Urinary bladder (tissue), 4 donors: ENCODE results near the gene MLH1. TPM values are rescaled to one million over a fixed set of nuclear protein-coding genes. Genes with fewer than 3 reads are reported as not detected.
A peak's percentile ranks its signal among the peaks of the same experiment; 100 is the strongest.

Experiments
- DNase-seq: peaks from one replicate; pipeline ENCODE4 v3.0.0-alpha.2; 2015; ENCODE audit errors: extremely low spot score
- H3K27ac ChIP-seq: one replicate; pipeline ENCODE4 v1.5.1; 2013; ENCODE audit warnings: low read depth, mild to moderate bottlenecking, moderate library complexity
- H3K36me3 ChIP-seq: one replicate; pipeline ENCODE4 v1.6.1; 2013; ENCODE audit warnings: mild to moderate bottlenecking, moderate library complexity; ENCODE audit not compliant: insufficient read depth
- H3K4me1 ChIP-seq: one replicate; pipeline ENCODE4 v1.6.1; 2013; ENCODE audit warnings: mild to moderate bottlenecking, moderate library complexity; ENCODE audit not compliant: insufficient read depth
- H3K4me3 ChIP-seq: one replicate; pipeline ENCODE4 v1.5.1; 2013; ENCODE audit warnings: low read depth, low read length
- WGBS: extraction: QIAGEN DNeasy Blood & Tissue Kit; methylation state at CpG from one replicate; pipeline ENCODE4 v1.1.7; 2013; 5-methylcytosine and 5-hydroxymethylcytosine counted together
- polyA plus RNA-seq: library from polyadenylated mRNA; stranded (reverse); fragments of 200-250 nt; gene quantifications from one replicate; pipeline ENCODE4 v1.2.3, GENCODE V29; 2013
- total RNA-seq: library from RNA; depleted of rRNA; stranded (reverse); fragments of >200 nt; gene quantifications from one replicate; pipeline ENCODE4 v1.2.3, GENCODE V29; 2014
- donor health status: healthy with polysubstance abuse.
- donor health status: healthy.

Gene MLH1
- total and polyA plus RNA-seq, 2 donors = 24.6 to 66.9 TPM

- Histone ChIP-seq H3K4me3 (no peak overlapping the region), H3K36me3 (peaks cover 3% of the 10 kb centered on the region), H3K4me1 (no peaks in the 10 kb centered on the region), H3K27ac (no peak overlapping the region)
- DNase-seq = no peak
- WGBS = 95% methylated on average over 5 of the region's 5 CpGs
These were observed 64.8 kb downstream of the MLH1 start for GRCh38 chr3:37058117-37058516.

- Histone ChIP-seq H3K27ac (no peak overlapping the region), H3K4me3 (no peak overlapping the region), H3K4me1 (no peaks in the 10 kb centered on the region), H3K36me3 (peaks cover 1% of the 10 kb centered on the region)
- WGBS = 94% methylated on average over 3 of the region's 3 CpGs
- no peak for DNase-seq
These were observed 71.4 kb downstream of the MLH1 start for GRCh38 chr3:37064747-37065146.

GRCh38 chr3:37067577-37067976, 74.3 kb downstream of the MLH1 start:
- Histone ChIP-seq H3K27ac (no peak overlapping the region), H3K36me3 (peaks cover 1% of the 10 kb centered on the region), H3K4me1 (no peaks in the 10 kb centered on the region), H3K4me3 (no peak overlapping the region)
- DNase-seq = no peak
- WGBS = 97% methylated on average over 3 of the region's 3 CpGs

GRCh38 chr3:37068031-37068430, 74.7 kb downstream of the MLH1 start:
- no peak for DNase-seq
- Histone ChIP-seq H3K36me3 (peaks cover 1% of the 10 kb centered on the region), H3K4me1 (no peaks in the 10 kb centered on the region), H3K27ac (no peak overlapping the region), H3K4me3 (no peak overlapping the region)
- WGBS = 89% methylated on average over 1 of the region's 1 CpG

- 86% methylated on average over 3 of the region's 3 CpGs for WGBS
- DNase-seq = no peak
- H3K4me1 ChIP-seq = no peaks in the 10 kb centered on the region
- no peak overlapping the region for H3K4me3 ChIP-seq
- peaks cover 1% of the 10 kb centered on the region for H3K36me3 ChIP-seq
- H3K27ac ChIP-seq = no peak overlapping the region
These were observed 78.6 kb downstream of the MLH1 start for GRCh38 chr3:37071921-37072320.

- H3K27ac ChIP-seq = no peak overlapping the region
- H3K4me3 ChIP-seq = no peak overlapping the region
- peak; percentile 31 for DNase-seq
- H3K36me3 ChIP-seq = peaks cover 3% of the 10 kb centered on the region
- WGBS = 13% methylated on average over 2 of the region's 2 CpGs
- no peaks in the 10 kb centered on the region for H3K4me1 ChIP-seq
These were observed 79.6 kb downstream of the MLH1 start for GRCh38 chr3:37072892-37073291.

- 56% methylated on average over 3 of the region's 3 CpGs for WGBS
- no peak overlapping the region for H3K4me3 ChIP-seq
- peaks cover 3% of the 10 kb centered on the region for H3K36me3 ChIP-seq
- H3K27ac ChIP-seq = no peak overlapping the region
- H3K4me1 ChIP-seq = no peaks in the 10 kb centered on the region
- DNase-seq = no peak
These were observed 80.9 kb downstream of the MLH1 start for GRCh38 chr3:37074178-37074577.

GRCh38 chr3:37075955-37076354, 82.6 kb downstream of the MLH1 start:
- WGBS = 94% methylated on average over 1 of the region's 1 CpG
- H3K4me3 ChIP-seq = no peak overlapping the region
- peaks cover 2% of the 10 kb centered on the region for H3K36me3 ChIP-seq
- H3K27ac ChIP-seq = no peak overlapping the region
- no peak for DNase-seq
- no peaks in the 10 kb centered on the region for H3K4me1 ChIP-seq

GRCh38 chr3:37082317-37082716, 89.0 kb downstream of the MLH1 start:
- Histone ChIP-seq H3K4me3 (no peak overlapping the region), H3K27ac (no peak overlapping the region), H3K36me3 (peaks cover 2% of the 10 kb centered on the region), H3K4me1 (no peaks in the 10 kb centered on the region)
- 76% methylated on average over 3 of the region's 3 CpGs for WGBS
- DNase-seq = no peak

GRCh38 chr3:37086918-37087317, 93.6 kb downstream of the MLH1 start:
- Histone ChIP-seq H3K4me1 (no peaks in the 10 kb centered on the region), H3K36me3 (no peaks in the 10 kb centered on the region), H3K27ac (no peak overlapping the region), H3K4me3 (no peak overlapping the region)
- WGBS = 78% methylated on average over 6 of the region's 6 CpGs
- no peak for DNase-seq

- no peak for DNase-seq
- Histone ChIP-seq H3K36me3 (no peaks in the 10 kb centered on the region), H3K27ac (no peak overlapping the region), H3K4me3 (no peak overlapping the region), H3K4me1 (no peaks in the 10 kb centered on the region)
- WGBS = 95% methylated on average over 2 of the region's 2 CpGs
These were observed 94.6 kb downstream of the MLH1 start for GRCh38 chr3:37087870-37088269.

GRCh38 chr3:37092484-37092883, 99.2 kb downstream of the MLH1 start:
- 98% methylated on average over 3 of the region's 3 CpGs for WGBS
- Histone ChIP-seq H3K4me1 (no peaks in the 10 kb centered on the region), H3K4me3 (no peak overlapping the region), H3K36me3 (no peaks in the 10 kb centered on the region), H3K27ac (no peak overlapping the region)
- DNase-seq = no peak

GRCh38 chr3:37093481-37093880, 100.2 kb downstream of the MLH1 start:
- no peak overlapping the region for H3K4me3 ChIP-seq
- no peaks in the 10 kb centered on the region for H3K36me3 ChIP-seq

GRCh38 chr3:37094636-37095035, 101.3 kb downstream of the MLH1 start:
- H3K4me1 ChIP-seq = no peaks in the 10 kb centered on the region
- no peak overlapping the region for H3K27ac ChIP-seq
- 81% methylated on average over 3 of the region's 3 CpGs for WGBS
- no peak overlapping the region for H3K4me3 ChIP-seq
- H3K36me3 ChIP-seq = no peaks in the 10 kb centered on the region
- DNase-seq = no peak

More at GRCh38 chr3:37093481-37093880, 100.2 kb downstream of the MLH1 start:
- WGBS = 97% methylated on average over 2 of the region's 2 CpGs
- DNase-seq = no peak
- H3K27ac ChIP-seq = no peak overlapping the region
- H3K4me1 ChIP-seq = no peaks in the 10 kb centered on the region

GRCh38 chr3:37096288-37096687, 103.0 kb downstream of the MLH1 start:
- Histone ChIP-seq H3K4me1 (no peaks in the 10 kb centered on the region), H3K36me3 (no peaks in the 10 kb centered on the region), H3K4me3 (no peak overlapping the region), H3K27ac (no peak overlapping the region)
- peak; percentile 17 for DNase-seq
- WGBS = 11% methylated on average over 1 of the region's 1 CpG
